Activated T-cell treated with anti-CD3 and anti-CD28 coated beads for 24 hours (primary cell): Measurements from ENCODE around the gene CSNK2A2.

Source experiments
- DNase-seq: peaks from one replicate; pipeline ENCODE4 v3.0.0-alpha.2; 2020; ENCODE audit warnings: low read depth

Gene CSNK2A2

DNA sequence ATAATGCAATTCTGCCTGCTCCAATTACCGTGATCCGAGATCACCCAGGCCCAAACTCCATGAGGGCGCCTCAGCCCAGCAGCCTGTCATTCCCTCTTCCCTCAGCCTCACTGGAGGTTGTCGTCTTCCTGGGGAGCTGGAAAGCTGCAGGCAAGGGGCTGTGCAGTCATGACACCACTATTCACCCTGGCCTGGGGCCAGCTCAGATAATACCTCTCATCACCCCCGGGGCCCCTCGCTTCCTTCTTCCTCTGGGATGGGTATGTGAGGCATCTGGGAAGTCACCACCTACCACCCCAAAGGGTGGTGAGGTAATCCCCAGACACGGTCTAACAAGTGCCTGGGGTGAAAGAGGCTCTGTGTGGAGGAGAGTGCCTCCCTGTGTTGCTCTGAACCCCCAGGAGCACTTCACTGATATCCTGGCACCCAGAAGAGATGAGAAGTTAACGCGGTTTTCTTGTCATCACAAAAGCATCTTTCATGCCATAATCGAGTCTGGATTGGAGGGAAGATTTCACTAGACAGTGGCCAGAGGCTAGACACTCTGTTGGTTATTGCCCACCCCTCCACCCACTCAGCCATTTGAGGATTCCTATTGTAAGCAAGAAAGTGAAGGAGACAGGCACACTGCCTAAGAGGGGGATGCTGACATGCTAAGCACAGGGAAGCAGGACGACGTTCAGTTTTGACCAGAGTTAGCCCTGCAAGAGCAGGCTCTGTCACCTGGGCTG is 87.2 kb downstream of the CSNK2A2 start:
- DNase-seq: no peak

DNA sequence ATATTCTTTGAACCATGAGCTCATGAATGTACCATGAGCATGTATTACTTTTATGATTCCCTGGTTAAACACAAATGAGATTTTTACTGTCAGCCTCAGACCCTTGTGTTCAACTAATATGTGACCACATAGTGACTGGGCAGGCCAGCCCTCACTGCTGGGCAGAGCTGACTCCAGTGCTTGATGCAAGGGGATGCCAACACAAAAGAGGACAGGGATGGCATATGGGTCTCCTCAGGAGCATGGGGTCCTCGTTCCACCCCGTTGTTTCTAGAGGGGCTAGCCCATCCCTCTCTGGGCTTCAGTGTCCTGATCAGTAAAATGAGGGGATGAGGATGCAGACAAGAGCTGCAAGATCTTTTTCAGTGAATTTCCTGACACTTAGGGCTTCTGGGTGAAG is 88.0 kb downstream of the CSNK2A2 start:
- DNase-seq: no peak

DNA sequence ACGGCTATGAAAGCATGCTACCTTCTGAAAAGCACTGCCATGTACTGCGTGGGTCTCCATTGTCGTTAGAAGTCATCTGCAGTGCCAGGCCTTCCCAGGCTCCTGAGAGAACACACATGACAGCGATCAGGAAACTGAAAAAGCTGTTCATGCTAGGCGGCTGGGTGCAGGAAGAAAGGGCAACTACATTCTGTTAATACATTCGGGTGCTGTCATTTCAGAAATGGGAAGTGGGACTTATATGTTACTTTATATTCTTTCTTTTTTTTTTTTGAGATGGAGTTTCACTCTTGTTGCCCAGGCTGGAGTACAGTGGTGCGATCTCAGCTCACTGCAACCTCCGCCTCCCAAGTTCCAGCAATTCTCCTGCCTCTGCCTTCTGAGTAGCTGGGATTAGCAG is 88.6 kb downstream of the CSNK2A2 start:
- no peak for DNase-seq
